GM21528 (cell line): Measurements from ENCODE around the gene USP44.
"Not testable (repeated sequence)": the region's sequence is repeated elsewhere in the genome, so short reads cannot be mapped to it uniquely, and the experiment has no call there.

Source experiments
- ATAC-seq: cut with Tn5 transposase; IDR thresholded peaks from one replicate; pipeline ENCODE4 v1.9.1; 2021; ENCODE audit warnings: mild to moderate bottlenecking, moderate library complexity; ENCODE audit not compliant: unreplicated experiment, low FRiP score

USP44 gene

GRCh38 chr12:95513599-95513998, 37.7 kb downstream of the USP44 start:
- no peak for ATAC-seq

DNA sequence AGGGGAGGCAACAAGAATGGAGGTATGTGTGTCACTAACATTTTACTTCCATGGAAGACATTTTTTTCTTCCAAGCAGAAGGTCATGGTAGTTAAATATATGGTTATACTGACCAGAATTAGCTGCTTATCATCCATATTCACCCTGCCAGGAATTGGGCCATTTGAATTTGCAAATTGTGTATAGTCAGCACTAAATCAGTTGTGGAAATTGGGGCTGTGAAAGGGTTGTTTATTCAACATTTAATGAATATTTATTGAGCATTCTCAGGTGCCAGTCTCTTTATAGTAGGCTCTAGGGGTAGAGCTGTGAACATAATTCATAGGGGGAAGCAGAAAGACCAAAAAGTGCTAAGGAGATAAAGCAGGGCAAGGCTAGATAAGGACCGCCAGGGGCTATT, 39.3 kb downstream of the USP44 start:
- ATAC-seq, result no peak

DNA sequence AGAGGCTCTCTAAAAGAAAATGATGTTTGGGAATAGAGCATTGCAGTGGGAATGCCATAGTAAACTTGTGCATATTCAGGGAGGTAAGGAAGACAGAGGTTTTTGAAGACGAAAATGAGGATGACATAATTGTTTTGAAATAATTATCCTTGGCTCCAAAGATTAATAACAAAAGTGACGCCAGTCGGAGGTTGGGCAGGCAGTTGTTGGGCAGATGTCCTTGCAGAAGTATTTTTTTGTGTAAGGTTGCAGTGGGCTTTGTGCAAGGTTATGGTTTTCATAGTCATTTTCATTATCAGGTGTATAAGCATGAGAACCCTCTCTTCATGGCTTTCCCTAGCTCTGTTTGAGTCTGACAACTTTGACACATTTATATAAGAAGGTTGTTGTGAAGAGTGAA, 42.0 kb downstream of the USP44 start:
- ATAC-seq, result no peak

DNA sequence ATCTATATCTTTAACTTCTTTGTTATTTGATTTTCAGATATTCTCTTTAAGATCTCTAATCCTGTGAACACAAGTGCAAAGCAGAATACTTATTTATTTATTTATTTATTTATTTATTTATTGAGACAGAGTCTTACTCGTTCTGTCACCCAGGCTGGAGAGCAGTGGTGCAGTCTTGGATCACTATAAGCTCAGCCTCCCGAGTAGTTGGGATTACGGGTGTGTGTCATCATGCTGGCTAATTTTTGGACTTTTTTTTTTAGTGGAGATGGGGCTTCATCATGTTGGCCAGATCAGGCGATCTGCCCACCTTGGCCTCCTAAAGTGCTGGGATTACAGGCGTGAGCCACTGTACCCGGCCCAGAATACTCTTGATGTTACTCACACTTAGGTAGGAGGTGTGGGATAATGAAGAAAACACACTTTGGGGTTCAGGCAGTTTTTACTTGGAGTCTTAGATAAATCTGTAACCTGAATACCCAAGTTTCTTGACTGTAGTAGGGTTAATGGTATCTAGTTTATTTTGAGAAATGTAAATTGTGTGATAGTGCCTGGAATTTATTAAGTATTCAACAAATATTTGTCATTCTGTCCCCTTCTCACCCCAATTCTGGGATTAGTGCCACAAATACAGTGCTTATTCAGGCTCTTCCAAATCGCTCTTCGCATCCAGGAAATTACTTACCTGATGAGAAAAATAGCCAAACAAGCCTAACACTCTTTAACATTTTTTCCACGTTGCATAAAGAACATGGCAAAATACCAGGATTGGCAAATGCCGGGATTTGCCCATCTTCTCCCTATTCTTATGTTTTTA, 44.4 kb downstream of the USP44 start:
- ATAC-seq, result no peak

DNA sequence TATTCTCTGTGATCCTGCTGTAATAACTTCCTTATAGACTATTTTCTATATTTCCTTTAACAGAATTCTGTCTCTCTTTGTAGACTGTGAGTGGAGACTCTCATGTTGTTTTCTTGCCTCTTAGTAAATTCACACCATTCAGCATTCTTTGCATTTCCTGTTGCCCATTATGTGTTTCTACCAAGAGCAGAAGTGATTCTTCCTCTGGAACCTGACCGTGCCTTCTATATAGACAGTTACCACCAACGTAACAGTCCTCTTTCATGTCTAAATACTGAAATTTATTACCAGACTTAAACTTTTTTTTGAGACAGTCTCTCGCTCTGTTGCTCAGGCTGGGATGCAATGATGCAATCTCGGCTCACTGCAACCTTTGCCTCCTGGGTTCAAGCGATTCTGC, 46.2 kb downstream of the USP44 start:
- no peak for ATAC-seq

DNA sequence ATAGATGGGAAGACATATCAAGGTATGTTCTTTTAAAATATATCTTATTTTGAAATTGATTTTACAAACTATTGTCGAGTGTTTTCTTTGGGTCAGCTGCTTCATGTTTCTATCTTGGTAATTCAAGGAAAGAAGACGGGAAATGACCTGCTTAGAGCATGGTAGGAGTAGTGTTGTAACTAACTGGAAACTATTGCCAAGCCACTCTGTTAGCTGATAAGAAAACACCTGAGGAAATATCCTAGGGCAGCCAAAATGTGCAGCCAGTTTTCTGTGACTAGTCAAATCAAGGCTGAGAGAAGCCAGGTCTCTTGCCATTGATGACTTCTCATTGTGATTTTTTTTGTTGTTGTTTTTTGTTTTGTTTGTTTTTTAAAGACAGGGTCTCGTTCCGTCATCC, 47.1 kb downstream of the USP44 start:
- no peak for ATAC-seq

DNA sequence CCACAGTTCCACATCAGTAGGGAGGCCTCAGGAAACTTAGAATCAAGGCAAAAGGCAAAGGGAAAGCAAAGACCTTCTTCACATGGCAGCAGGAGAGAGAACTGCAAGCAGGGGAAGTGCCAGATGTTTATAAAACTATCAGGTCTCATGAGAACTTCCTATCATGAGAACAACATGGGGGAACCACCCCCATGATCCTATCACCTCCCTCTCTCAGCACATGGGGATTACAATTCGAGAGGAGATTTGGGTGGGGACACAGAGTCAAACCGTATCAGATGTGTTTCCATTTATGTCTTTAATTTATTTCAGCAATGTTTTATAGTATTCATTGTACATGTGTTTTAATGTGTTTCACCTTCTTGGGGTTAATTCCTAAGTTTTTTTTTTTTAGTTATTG, 51.5 kb downstream of the USP44 start:
- no peak for ATAC-seq

DNA sequence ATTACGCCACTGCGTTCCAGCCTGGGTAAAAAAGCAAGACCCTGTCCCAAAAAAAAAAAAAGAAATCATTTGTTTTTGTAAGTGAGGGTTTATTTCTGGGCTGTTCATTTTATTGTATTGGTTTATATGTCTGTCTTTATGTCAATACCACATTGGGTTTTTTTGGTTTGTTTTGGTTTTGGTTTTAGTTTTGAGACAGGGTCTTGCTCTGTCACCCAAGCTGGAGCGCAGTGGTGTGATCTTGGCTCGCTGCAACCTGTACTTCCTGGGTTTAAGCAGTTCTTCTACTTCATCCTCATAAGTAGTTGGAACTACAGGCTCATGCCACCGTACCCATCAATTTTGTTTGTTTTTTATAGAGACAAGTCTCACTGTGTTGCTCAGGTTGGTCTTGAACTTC, 52.3 kb downstream of the USP44 start:
- no peak for ATAC-seq

- no peak for ATAC-seq
Measured at GRCh38 chr12:95497031-95497430, 54.2 kb downstream of the USP44 start.

DNA sequence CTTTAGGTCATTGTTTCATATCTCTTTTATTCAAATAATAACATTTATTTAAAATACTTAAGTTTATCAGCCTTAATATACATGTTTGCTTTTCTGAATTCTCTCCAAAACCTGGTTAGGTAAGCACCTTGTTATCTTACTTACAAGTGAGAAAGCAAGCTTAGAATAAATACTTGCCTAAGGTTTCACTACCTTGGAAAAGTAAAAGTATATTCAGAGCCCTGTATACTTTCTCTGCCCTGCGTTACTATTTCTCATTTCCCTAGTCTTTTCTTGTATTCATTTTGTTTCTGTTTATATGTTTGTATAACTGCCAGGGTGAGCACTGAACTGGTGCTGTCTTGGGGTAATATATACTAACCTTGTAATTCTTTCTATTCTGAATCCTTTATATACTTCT, 55.8 kb downstream of the USP44 start:
- no peak for ATAC-seq

DNA sequence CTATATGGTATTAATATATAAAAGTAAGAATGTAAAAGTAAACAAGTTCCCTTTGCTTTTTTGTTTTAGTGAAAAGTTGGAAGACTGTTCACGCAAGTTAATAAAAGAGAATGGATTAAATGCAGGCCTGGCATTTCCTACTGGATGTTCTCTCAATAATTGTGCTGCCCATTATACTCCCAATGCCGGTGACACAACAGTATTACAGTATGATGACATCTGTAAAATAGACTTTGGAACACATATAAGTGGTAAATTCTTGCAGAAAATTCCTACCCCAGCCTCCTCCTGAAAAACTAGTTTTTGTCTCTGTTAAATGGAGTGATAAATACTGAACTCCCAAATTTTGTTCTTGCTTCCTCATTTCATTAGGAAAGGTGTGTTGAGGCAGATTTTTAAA, 56.4 kb downstream of the USP44 start:
- no peak for ATAC-seq

GRCh38 chr12:95492462-95492861, 58.8 kb downstream of the USP44 start:
- ATAC-seq, result no peak

GRCh38 chr12:95487024-95487423, 64.3 kb downstream of the USP44 start:
- no peak for ATAC-seq

GRCh38 chr12:95484524-95484923, 66.8 kb downstream of the USP44 start:
- ATAC-seq, result no peak

- ATAC-seq, result not testable (repeated sequence)
Measured at GRCh38 chr12:95482564-95482963, 68.7 kb downstream of the USP44 start.

DNA sequence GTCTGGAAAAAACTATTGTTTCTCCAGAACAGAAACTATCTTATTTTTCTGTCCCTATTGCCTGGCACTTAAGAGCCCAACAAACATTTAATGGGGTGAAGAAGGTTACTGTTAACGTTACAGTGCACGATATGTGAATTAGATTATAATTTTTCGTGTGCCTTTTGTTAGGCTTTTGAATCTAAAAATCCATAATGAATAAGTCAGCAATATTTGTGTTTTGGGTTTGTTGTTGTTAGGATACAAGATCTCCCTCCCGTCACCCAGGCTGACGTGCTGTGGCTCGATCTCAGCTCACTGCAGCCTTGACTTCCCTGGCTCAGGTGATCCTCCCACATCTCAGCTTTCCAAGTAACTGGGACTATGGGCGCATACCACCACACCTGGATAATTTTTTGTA, 69.4 kb downstream of the USP44 start:
- no peak for ATAC-seq

DNA sequence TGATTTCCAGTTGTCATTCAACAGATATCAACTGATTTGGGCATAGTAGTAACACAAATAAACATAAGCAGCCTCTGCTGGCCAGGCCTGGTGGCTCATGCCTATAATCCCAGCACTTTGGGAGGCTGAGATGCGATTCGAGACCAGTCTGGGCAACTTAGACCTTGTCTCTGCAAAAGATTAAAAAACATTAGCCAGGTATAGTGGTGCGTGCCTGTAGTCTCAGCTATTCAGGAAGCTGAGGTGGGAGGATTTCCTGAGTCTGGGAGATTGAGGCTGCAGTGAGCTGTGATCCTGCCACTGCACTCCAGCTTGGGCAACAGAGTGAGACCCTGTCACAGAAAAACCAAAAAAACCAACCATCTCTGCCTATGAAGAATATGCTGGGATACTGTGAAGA, 70.2 kb downstream of the USP44 start:
- ATAC-seq, result no peak

- ATAC-seq, result no peak
Measured at GRCh38 chr12:95480230-95480629, 71.0 kb downstream of the USP44 start.

GRCh38 chr12:95474660-95474958, 76.7 kb downstream of the USP44 start:
- ATAC-seq, result no peak

DNA sequence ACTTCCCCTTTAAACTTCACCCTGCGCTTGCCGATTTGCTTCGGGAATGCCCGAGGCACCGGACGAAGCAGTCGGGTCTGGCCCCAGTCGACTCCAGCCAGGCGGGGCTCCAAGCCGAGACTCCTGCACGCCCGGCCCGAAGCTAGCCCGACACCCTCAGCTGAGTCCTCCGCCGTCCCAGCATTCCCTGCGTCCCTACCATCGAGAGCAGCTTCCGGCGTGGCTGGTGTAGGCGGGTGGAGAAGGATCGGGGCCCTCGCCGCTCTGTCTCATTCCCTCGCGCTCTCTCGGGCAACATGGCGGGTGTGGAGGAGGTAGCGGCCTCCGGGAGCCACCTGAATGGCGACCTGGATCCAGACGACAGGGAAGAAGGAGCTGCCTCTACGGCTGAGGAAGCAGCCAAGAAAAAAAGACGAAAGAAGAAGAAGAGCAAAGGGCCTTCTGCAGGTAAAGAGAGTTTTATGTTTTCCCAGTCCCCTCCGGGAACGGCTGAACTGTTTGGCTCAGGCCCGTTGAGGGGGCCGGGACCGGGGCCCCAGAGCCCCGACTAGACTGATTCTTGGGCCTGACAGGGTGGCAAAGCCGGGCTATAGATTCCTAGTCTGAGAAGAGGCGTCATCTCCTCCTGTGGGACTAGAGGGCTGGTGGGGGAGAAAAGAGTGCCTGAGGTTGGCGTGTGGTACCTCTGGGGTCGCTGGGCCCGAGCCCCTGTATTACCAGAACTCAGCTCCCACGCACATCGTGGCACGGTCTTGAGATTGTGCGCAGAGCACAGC, 77.2 kb downstream of the USP44 start, which contains the start of gene METAP2:
Gene METAP2 (plus strand): TSS at position 269 of the 776 bp plus-strand sequence. CDS start 28 bp downstream, at position 297.
- peak; percentile 98 for ATAC-seq

GRCh38 chr12:95473231-95473883, 77.9 kb downstream of the USP44 start:
- ATAC-seq, result peak; percentile 50
